Heart left ventricle (tissue), 16 donors: ENCODE results near the gene RBM8A. TPM values are rescaled to one million over a fixed set of nuclear protein-coding genes. Genes with fewer than 3 reads are reported as not detected.
A peak's percentile ranks its signal among the peaks of the same experiment; 100 is the strongest.

Experiments used
- ATAC-seq, 4 donors: fragments of 200-7000 bp; cut with Tn5 transposase; one replicate each; pipeline ENCODE4 v1.9.1; 2020 to 2022; ENCODE audit warnings: moderate library complexity in 4 of 4, mild to moderate bottlenecking in 3 of 4, moderate number of reproducible peaks in 1 of 4
- DNase-seq, 5 donors: peaks; one replicate each; pipeline ENCODE4 v3.0.0-alpha.2; 2020
- H3K27ac ChIP-seq, 12 donors: fragments of 200-600 bp; sonication (generic) in 4 of 12; one replicate each; pipeline versions ENCODE4 v1.5.0 to v1.8.0; 2016 to 2022; ENCODE audit warnings: mild to moderate bottlenecking in 2 of 12
- H3K27me3 ChIP-seq, 9 donors: fragments of 200-600 bp; sonication (generic) in 2 of 9; one replicate each; pipeline versions ENCODE4 v1.5.1 to v1.8.0; 2016 to 2022; ENCODE audit warnings: mild to moderate bottlenecking in 3 of 9
- H3K36me3 ChIP-seq, 9 donors: fragments of 200-600 bp; sonication (generic) in 2 of 9; one replicate each; pipeline versions ENCODE4 v1.5.0 to v1.8.0; 2018 to 2022; ENCODE audit warnings: mild to moderate bottlenecking in 2 of 9
- H3K4me1 ChIP-seq, 12 donors: fragments of 200-600 bp; sonication (generic) in 4 of 12; one replicate each; pipeline versions ENCODE4 v1.5.0 to v1.8.0; 2016 to 2022; ENCODE audit warnings: mild to moderate bottlenecking in 3 of 12
- H3K4me3 ChIP-seq, 12 donors: fragments of 200-600 bp; sonication (generic) in 4 of 12; one replicate each; pipeline versions ENCODE4 v1.5.0 to v1.8.0; 2017 to 2022; ENCODE audit warnings: mild to moderate bottlenecking in 9 of 12, moderate library complexity in 4 of 12
- H3K9me3 ChIP-seq, 12 donors: fragments of 200-600 bp; sonication (generic) in 4 of 12; one replicate each; pipeline versions ENCODE4 v1.5.0 to v1.8.0; 2016 to 2022; ENCODE audit warnings: mild to moderate bottlenecking in 1 of 12
- POLR2A ChIP-seq, 2 donors: fragments of 450-650 bp; IDR thresholded peaks; one replicate each; pipeline ENCODE4 v1.6.1; 2017; ENCODE audit warnings: antibody characterized with exemption in 2 of 2, mild to moderate bottlenecking in 2 of 2, moderate library complexity in 2 of 2
- WGBS, 4 donors: extraction: QIAGEN DNeasy Blood & Tissue Kit in 2 of 4; methylation state at CpG; one replicate each; pipeline versions ENCODE4 v1.1.5 to v1.1.7; 2013 to 2018; 5-methylcytosine and 5-hydroxymethylcytosine counted together
- intact Hi-C, 10 donors: fragments of 100-400 bp; cut with DNase I; formaldehyde crosslinking; loops; one replicate each; pipeline versions ENCODE4 v1.11.1 to v1.14.2; 2022
- polyA plus RNA-seq, 2 donors: library from polyadenylated mRNA; stranded (reverse); fragments of 200-250 nt; gene quantifications; one replicate each; pipeline ENCODE4 v1.2.3, GENCODE V29; 2013
- total RNA-seq, 9 donors: library from RNA; depleted of rRNA in 2 of 9; stranded (reverse); fragments of >200 nt in 2 of 9; fragmentation: NEBNext Ultra II Directional in 3 of 9; extraction: Animal tissue kit (Norgen Biotek cat#: 25700) in 3 of 9; gene quantifications; one replicate each; pipeline versions ENCODE4 v1.1.0 to v1.2.4, GENCODE V29; 2016 to 2023
- TF ChIP-seq, protein P1 (sequence below), 12 donors: fragments of 200-600 bp; sonication (generic) in 4 of 12; IDR thresholded peaks; one replicate each; pipeline versions ENCODE4 v1.5.0 to v1.8.0; 2018 to 2022; ENCODE audit warnings: antibody characterized with exemption in 12 of 12, mild to moderate bottlenecking in 5 of 12
- donor health status: ischemic (EF 13 %, LVEDD 7.1; RV severe dilation, severe dysfunction).
- donor health status: healthy with polysubstance abuse.
- donor health status: DM: no; HTN: yes; CAD: no.
- donor health status: DM: no; HTN: no; CAD: no.
- donor health status: ischemic (EF 25% LVEDD 6.9; RV normal size, moderate dysfunction).
- donor health status: ischemic (EF 25% LVEDD 5.7; RV mildly dilated, moderate dysfunction).
- donor health status: healthy.
- donor health status: DM: yes; HTN: yes; CAD: no.
- donor health status: ischemic (EF 35%, LVEDD 5.7; RV mildly dilated, moderate dysfunction).
- donor health status: nonischemic (EF 11% LVEDD 7.7; RV severe dilation, severe dysfunction).
- donor health status: DM: yes; HTN: yes; CAD: no.
- donor health status: PGD.
- donor health status: ischemic (EF 29% LVEDD 5.4; RV normal size, mild dysfunction).
- donor health status: nonischemic (EF 23%, LVEDD 6.1; RV moderate dilation, normal function).

Gene RBM8A
- total and polyA plus RNA-seq, 11 donors: 57.9 to 186 (median 75.7) TPM

DNA sequence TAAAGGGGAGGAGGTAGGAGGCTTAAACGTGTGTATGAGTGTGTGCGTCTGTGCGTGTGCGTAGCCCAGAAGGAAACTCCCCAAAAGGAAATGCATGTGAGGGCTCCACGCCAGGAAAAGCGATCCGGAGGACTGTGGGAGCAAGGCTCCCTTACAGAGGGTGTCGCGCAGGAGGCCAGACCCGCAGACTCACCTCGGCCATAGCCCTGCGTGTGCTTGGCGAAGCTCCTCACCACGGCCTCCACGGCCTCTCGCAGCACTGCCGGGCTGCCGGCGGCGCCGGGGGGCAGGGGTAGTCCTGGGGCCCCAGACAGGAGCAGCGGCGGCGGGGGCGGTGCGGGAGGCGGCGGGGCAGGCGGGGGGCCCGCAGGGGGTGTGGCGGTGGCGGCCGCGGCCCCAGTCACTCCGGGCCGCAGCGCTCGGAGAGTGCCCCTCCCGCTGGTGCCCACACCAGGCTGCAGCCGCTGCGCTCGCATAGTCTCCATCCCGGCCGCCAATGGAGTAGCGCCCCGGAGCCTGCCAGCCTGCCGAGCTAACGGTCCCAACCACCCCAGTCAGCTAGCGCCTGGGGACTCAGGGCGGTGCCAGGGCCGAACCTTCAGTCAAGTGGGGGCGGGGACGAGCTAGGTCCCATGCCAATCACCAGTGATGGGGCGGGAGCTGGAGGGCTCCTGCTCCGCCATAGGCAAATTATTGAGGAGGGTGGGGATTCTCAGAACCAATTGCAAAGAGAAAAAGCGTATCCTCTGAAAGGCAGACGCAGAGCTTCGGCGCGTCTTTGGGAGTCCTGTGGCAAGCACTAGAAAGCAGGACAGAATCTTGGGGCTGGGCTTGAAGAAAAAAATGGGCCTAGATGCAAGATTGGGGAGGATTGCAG is 30.4 kb upstream of the RBM8A start, which contains the start of gene LIX1L:
LIX1L (minus strand) TSS at position 575 of the 877 bp plus-strand sequence; CDS start at position 485, 90 bp downstream.
- H3K9me3 ChIP-seq: no peaks in the 10 kb centered on the region
- peak within 1 kb of the TSS; percentile 60 to 88 (median 77) for H3K4me3 ChIP-seq
- peak; percentile 27 to 85 for TF ChIP-seq POLR2A (IDR thresholded peaks at IDR 0.05)
- TF ChIP-seq, protein P1, sequence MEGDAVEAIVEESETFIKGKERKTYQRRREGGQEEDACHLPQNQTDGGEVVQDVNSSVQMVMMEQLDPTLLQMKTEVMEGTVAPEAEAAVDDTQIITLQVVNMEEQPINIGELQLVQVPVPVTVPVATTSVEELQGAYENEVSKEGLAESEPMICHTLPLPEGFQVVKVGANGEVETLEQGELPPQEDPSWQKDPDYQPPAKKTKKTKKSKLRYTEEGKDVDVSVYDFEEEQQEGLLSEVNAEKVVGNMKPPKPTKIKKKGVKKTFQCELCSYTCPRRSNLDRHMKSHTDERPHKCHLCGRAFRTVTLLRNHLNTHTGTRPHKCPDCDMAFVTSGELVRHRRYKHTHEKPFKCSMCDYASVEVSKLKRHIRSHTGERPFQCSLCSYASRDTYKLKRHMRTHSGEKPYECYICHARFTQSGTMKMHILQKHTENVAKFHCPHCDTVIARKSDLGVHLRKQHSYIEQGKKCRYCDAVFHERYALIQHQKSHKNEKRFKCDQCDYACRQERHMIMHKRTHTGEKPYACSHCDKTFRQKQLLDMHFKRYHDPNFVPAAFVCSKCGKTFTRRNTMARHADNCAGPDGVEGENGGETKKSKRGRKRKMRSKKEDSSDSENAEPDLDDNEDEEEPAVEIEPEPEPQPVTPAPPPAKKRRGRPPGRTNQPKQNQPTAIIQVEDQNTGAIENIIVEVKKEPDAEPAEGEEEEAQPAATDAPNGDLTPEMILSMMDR (IDR thresholded peaks at IDR 0.05): peak in 1 of 12 donors; percentile 5
- H3K36me3 ChIP-seq: peaks cover 0 to 9% (median 0%) of the 10 kb centered on the region in 9 donors
- DNase-seq (peak; percentile 97 to 98 (median 97)), ATAC-seq (peak; percentile 82 to 92 (median 88))
- no peaks in the 10 kb centered on the region for H3K27me3 ChIP-seq
- 0% methylated on average over 24 to 60 of the region's 60 CpGs for WGBS, 4 donors
- peak within 1 kb of the TSS; percentile 93 to 100 (median 98) for H3K27ac ChIP-seq
- H3K4me1 ChIP-seq: peaks cover 8 to 77% (median 48%) of the 10 kb centered on the region in 12 donors
- intact Hi-C loops: loop anchor here in 9 of 10 donors (1.0 to 10.0 kb wide), 7 partner anchors 29 to 103 kb away; partner anchors contain the start of genes PEX11B (in 5 of the 9), PIAS3 (in 4 of the 9) and RBM8A (in 4 of the 9)

DNA sequence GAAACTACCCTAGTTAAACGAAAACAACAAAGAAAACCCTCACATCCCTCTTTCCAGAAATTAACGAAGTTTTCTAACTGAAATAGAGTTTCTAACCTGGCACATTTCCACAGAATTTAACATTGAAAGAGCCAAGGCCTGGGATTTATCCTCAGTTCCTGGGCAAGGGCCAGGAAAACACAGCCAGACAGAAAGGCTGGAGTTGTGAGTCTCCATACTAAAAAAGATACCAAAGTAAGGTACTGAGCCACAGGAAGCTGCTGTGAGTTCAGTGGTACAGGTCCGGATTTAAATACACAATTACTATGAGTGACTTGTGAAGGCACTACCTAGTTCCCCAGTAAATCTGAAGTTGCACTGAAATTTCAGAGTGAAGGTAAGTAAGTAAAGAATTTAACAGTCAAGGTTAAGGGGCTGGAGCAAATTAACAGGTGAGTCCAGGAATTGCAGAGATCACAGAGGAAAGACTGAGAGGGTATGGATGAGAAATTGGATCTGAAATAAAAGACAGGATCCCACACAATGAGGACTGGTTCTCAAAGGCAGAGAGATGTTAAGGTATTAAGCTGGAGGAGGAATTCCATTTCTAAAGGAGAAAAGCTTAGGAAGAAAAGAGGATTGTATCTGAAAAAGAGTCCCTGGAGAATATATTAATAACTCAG is 29.6 kb upstream of the RBM8A start:
- Histone ChIP-seq H3K4me1 (peaks cover 8 to 71% (median 46%) of the 10 kb centered on the region in 12 donors), H3K27ac (peak overlapping the region; percentile 93 to 100 (median 98)), H3K9me3 (no peaks in the 10 kb centered on the region), H3K4me3 (peak overlapping the region; percentile 60 to 88 (median 77)), H3K27me3 (no peaks in the 10 kb centered on the region), H3K36me3 (peaks cover 0 to 17% (median 4%) of the 10 kb centered on the region in 9 donors)
- ATAC-seq: peak in 1 of 4 donors; percentile 8
- TF ChIP-seq POLR2A (IDR thresholded peaks at IDR 0.05): no peak
- TF ChIP-seq, protein P1 (IDR thresholded peaks at IDR 0.05): no peak
- WGBS, 4 donors: 0 to 2% (median 0%) methylated on average over 3 of the region's 3 CpGs
- DNase-seq: peak in 4 of 5 donors; percentile 50 to 65 (median 62)
- intact Hi-C loops: loop anchor here in 8 of 10 donors (2.0 to 10.0 kb wide), 4 partner anchors 30 to 102 kb away; partner anchors contain the start of genes PEX11B (in 5 of the 8), PIAS3 (in 3 of the 8) and RBM8A (in 3 of the 8)

DNA sequence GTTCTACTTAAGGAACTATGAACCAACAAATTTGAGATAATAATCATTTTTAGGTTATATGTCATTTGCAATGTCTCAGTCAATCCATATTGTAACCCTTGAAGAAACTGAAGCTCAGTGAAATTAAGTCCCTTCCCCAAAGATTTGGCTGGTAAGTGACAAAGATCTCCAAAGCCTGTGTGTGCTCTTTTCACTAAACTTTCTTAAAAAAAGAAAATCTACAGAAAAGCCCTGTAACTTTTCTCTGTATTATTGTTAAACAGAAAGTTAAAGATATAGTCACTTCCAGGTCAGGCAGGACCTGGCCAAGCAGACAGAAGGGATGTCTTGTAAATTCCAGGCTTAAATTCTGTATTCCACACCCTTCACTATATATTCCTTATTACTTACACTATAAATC is 29.1 kb upstream of the RBM8A start:
- H3K27ac ChIP-seq: peak overlapping the region in 11 of 12 donors; percentile 93 to 100 (median 98)
- ATAC-seq (no peak), DNase-seq (no peak)
- peak overlapping the region in 11 of 12 donors; percentile 60 to 87 (median 73) for H3K4me3 ChIP-seq
- H3K4me1 ChIP-seq: peaks cover 8 to 70% (median 41%) of the 10 kb centered on the region in 12 donors
- intact Hi-C loops: loop anchor here in 8 of 10 donors (2.0 to 10.0 kb wide), 4 partner anchors 30 to 102 kb away; partner anchors contain the start of genes PEX11B (in 5 of the 8), PIAS3 (in 3 of the 8) and RBM8A (in 3 of the 8)
- TF ChIP-seq POLR2A (IDR thresholded peaks at IDR 0.05): no peak
- TF ChIP-seq, protein P1 (IDR thresholded peaks at IDR 0.05): no peak
- no peaks in the 10 kb centered on the region for H3K27me3 ChIP-seq
- no peaks in the 10 kb centered on the region for H3K9me3 ChIP-seq
- peaks cover 0 to 17% (median 6%) of the 10 kb centered on the region in 9 donors for H3K36me3 ChIP-seq
